Hippocampal formation (tissue), 2 donors: ENCODE data around the gene RBM5.
A peak's percentile ranks its signal among the peaks of the same experiment; 100 is the strongest.

Experiments used
- DNase-seq, 2 donors: peaks; one replicate each; lab custom pipeline; 2025; lab: John Stamatoyannopoulos, UW

RBM5 gene

GRCh38 chr3:50121072-50122032 is 32.6 kb downstream of the RBM5 start:
- DNase-seq = peak; percentile 26 to 64

GRCh38 chr3:50122071-50122470 is 33.4 kb downstream of the RBM5 start:
- DNase-seq = no peak

- DNase-seq = no peak
These were observed 34.1 kb downstream of the RBM5 start for GRCh38 chr3:50122661-50123391.

- DNase-seq = no peak
These were observed 34.8 kb downstream of the RBM5 start for GRCh38 chr3:50123394-50124051.

- no peak for DNase-seq
These were observed 35.5 kb downstream of the RBM5 start for GRCh38 chr3:50124052-50124799.

- DNase-seq = no peak
These were observed 36.1 kb downstream of the RBM5 start for GRCh38 chr3:50124800-50125178.

- no peak for DNase-seq
These were observed 37.0 kb downstream of the RBM5 start for GRCh38 chr3:50125541-50126286.

- no peak for DNase-seq
These were observed 37.8 kb downstream of the RBM5 start for GRCh38 chr3:50126287-50127211.

- DNase-seq = no peak
These were observed 38.6 kb downstream of the RBM5 start for GRCh38 chr3:50127251-50127691.

- DNase-seq = no peak
These were observed 39.3 kb downstream of the RBM5 start for GRCh38 chr3:50128001-50128400.

GRCh38 chr3:50130436-50130835 is 41.7 kb downstream of the RBM5 start:
- no peak for DNase-seq

- DNase-seq = no peak
These were observed 43.9 kb downstream of the RBM5 start for GRCh38 chr3:50132421-50133282.

GRCh38 chr3:50133283-50133615 is 44.5 kb downstream of the RBM5 start:
- no peak for DNase-seq

GRCh38 chr3:50134367-50134766 is 45.6 kb downstream of the RBM5 start:
- DNase-seq = no peak

GRCh38 chr3:50135964-50136363 is 47.2 kb downstream of the RBM5 start:
- DNase-seq = no peak

GRCh38 chr3:50136714-50137405 is 48.1 kb downstream of the RBM5 start:
- no peak for DNase-seq

GRCh38 chr3:50137531-50137930 is 48.8 kb downstream of the RBM5 start:
- no peak for DNase-seq
